GM19463 (cell line): ENCODE measurements around the gene OR52A5.

Experiments
- ATAC-seq: cut with Tn5 transposase; IDR thresholded peaks from one replicate; pipeline ENCODE4 v1.9.1; 2021; ENCODE audit warnings: mild to moderate bottlenecking, moderate library complexity; ENCODE audit not compliant: unreplicated experiment

OR52A5 gene

DNA sequence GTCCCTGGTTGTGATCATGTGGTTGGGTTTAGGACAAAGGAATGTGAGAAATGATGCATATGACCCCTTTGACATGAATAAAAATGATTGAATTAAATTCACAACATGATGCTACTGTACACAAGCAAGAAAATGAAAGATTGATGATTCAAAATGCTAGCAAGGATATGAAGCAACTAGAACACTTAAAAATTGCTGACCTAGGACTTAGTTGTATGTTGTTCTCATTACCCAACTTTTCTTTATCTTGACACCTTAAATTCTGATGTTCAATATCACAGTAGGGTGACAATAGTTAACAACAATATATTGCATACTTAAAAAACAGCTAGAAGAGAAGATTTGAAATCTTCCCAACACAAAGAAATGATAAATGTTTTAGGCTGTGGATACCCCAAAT lies 20.6 kb downstream of the OR52A5 start:
- ATAC-seq = no peak

GRCh38 chr11:5115339-5115738 lies 22.8 kb downstream of the OR52A5 start:
- no peak for ATAC-seq

DNA sequence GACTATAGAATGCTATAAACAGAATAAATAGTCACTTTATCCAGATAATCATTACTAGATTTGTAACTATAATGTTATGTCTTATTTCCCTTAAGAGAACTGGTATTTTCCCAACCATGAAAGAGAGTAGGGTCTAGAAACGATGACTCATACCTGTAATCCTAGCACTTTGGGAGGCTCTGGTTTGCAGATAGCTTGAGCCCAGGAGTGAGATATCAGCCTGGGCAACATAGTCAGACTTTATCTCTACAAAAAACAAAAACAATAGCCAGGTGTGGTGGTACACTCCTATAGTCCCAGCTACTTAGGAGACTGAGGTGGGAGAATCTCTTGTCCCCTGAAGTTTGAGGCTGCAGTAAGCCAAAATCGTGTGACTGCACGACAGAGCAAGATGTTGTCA lies 30.9 kb downstream of the OR52A5 start:
- ATAC-seq = no peak

DNA sequence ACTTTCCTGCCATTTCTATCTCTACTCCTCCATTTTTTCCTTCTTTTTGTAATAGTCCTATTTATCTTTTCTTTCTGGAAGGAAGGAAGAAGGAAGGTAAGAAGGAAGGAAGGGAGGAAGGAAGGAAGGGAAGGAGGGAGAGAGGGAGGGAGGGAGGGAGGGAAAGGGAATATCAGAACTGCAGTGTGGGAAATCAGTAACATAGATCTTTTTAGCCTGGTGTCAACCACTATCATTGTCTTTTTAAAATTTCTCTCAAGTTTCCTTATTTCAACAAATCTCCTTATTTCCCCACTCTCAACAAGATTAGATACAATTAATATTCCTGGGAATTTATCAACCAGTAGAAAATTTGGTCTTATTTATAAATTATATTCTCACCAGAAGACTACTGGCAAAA lies 35.1 kb downstream of the OR52A5 start:
- no peak for ATAC-seq

DNA sequence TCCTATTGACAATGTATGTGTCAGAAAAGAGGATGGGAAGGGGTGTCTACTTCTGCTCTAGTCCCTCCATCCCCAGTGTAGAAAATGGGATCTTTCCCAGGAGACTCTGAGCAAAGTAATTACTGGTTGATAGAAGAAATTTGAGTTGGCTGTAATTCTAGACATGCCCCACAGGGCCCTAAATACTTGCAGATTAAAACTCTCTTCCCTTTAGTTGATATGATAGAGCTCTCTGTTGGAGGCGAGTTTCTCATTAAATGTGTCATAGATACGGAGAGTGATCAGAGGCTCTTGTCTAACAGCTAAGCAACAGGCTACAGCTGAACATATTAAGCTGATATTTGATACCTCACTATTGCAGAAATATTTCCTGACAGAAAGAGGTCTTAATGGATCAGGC lies 35.9 kb downstream of the OR52A5 start:
- ATAC-seq = no peak

GRCh38 chr11:5096011-5096410 lies 42.1 kb downstream of the OR52A5 start:
- ATAC-seq = no peak

DNA sequence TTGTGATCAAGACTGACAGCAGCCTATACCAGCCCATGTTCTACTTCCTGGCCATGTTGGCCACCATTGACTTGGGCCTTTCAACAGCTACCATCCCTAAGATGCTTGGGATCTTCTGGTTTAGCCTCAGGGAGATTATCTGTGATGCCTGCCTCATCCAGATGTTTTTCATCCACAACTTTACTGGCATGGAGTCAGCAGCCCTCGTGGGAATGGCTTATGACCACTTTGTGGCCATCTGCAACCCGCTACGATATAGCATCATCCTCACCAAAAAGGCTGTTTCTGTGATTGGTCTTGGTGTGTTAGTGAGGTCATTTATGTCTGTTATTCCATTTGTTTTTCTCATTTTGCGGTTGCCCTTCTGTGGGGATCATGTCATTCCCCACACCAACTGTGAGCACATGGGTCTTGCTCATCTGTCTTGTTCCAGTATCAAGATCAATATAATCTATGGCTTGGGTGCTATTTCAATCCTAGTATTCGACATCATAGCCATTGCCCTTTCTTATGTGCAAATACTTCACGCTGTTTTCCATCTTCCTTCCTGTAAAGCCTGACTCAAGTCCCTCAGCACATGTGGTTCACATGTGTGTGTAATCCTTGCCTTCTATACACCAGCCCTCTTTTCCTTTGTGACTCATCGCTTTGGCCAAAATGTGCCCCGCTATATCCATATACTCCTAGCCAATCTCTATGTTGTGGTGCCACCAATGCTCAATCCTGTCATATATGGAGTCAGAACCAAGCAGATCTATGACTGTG lies 45.2 kb downstream of the OR52A5 start:
- no peak for ATAC-seq

DNA sequence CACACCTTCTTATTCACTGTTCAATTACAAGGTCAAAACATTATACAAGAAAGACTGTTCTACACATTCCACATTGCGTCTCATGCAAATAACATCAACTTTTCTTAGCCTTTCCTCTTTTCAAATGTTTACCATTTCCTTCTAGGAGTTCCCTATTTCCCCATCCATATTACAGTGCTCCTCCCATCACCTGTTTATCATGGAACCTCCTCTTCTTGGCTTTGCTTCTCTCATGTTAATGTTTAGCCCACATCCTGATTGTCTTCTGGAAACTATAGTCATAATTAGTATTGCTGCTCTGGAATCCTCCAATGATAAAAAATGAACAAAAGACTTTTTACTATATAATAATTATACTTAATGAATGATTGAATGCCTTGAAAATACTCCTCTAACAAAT lies 47.5 kb downstream of the OR52A5 start:
- no peak for ATAC-seq

GRCh38 chr11:5088556-5088955 lies 49.6 kb downstream of the OR52A5 start:
- no peak for ATAC-seq

- no peak for ATAC-seq
Observed at GRCh38 chr11:5083602-5084001, 54.6 kb downstream of the OR52A5 start.

DNA sequence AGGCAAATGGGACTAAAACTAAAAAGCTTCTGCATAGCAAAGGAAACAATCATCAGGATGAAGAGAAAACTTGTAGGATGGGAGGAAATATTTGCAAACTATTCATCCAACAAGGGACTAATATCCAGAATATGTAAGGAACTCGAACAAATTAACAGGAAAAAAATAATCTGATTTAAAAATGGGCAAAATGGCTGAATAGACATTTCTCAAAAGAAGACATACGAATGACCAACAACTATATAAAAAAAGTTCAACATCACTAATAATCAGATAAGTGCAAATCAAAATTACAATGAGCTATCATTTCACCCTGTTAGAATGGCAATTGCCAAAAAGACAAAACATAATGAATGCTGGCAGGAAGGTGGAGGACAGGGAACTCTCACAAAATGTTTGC lies 56.8 kb downstream of the OR52A5 start:
- no peak for ATAC-seq
